ENCODE measurements around the gene TP73.

TP73 gene

GRCh38 chr1:3779912-3780416 lies 127.6 kb downstream of the TP73 start:
- DNase-seq (ENCODE audit: low spot score): no peak

- no peak for DNase-seq (ENCODE audit: low spot score)
These were observed 128.6 kb downstream of the TP73 start for GRCh38 chr1:3780901-3781300.

- DNase-seq (ENCODE audit: low spot score): no peak
These were observed 131.5 kb downstream of the TP73 start for GRCh38 chr1:3783651-3784474.

- no peak for DNase-seq (ENCODE audit: low spot score)
These were observed 132.7 kb downstream of the TP73 start for GRCh38 chr1:3785045-3785444.

- DNase-seq (ENCODE audit: low spot score): no peak
These were observed 133.3 kb downstream of the TP73 start for GRCh38 chr1:3785456-3786157.
